Measurements from ENCODE around the gene KLHL2.
"Not testable (repeated sequence)": the region's sequence is repeated elsewhere in the genome, so short reads cannot be mapped to it uniquely, and the experiment has no call there.

Gene KLHL2

GRCh38 chr4:165201806-165202205 lies 5.6 kb upstream of the KLHL2 start:
- no peak for DNase-seq

GRCh38 chr4:165203541-165204461 lies 3.6 kb upstream of the KLHL2 start:
- no peak for DNase-seq

- no peak for DNase-seq
Observed at GRCh38 chr4:165204462-165204830, 2.9 kb upstream of the KLHL2 start.

DNA sequence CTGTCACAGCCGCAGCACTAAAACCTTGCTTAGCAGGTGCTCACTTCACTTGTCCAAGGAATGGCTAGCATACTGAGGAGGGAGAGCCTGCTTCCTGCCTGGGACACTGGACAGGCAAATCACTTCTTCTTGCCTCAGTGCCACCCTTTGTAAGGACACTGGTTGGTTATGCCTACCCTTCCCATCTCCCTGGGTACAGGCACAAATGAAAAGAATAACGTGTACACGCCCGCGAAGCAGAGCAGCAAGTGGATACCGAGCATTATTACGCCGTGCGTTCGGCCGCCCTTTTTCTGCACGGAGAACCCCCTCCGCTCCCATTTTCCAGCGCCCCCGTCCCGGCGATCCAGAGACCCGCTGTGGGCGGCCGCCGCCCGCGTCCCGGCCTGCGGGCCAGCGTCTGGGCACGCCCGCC lies 338 bp upstream of the KLHL2 start:
- no peak for DNase-seq

GRCh38 chr4:165208221-165208652 lies 876 bp downstream of the KLHL2 start:
- DNase-seq: no peak

DNA sequence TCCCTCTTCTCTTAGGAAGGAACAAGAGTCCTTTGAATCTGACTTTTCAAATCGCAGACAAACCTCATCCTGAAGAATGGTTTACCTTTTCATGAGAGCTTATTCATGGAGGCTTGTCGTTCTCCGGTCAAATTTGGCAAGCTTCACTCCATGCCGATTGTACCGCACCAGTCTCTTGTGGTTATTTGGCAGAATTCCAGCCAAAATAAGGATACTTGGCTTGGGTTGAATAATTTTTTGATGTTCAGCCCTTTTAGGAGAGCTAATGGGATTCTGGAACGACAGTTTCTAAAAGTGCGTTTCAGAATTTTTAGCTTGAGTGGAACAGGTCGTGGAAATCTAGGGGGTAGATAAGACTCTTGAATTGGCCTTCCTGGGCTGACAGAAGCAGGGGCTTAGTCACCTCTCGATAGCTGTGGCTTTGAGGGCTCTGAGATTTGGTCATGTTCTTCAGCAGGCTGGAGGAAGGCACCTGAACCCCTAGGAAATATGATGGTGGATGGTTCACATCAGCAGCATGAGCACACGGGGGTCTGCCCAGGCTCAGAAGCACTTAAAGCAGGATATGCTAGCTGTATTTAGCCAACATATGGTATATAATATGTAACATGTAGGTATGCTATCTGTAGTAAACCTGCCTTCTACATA lies 1.5 kb downstream of the KLHL2 start:
- DNase-seq: no peak

GRCh38 chr4:165209796-165210195 lies 2.4 kb downstream of the KLHL2 start:
- no peak for DNase-seq

DNA sequence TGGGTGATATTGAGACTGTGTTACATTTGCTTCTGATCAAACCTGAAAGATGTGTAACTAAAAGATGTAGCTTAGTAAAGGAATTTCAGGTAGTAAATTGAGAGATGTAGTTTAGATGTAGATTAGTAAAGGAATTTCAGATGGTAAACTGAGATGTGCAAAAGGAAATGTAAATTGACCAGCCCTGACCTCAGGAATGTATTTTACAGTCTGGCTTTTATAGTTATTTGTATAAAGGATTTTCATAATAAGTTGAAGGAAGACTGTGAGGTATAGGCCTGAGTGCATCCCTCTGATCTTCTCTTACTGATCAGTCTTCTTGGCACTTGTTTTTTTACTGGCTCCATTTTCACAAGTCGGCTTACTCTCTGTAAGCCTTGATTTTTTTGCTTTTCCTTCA lies 3.2 kb downstream of the KLHL2 start:
- no peak for DNase-seq

DNA sequence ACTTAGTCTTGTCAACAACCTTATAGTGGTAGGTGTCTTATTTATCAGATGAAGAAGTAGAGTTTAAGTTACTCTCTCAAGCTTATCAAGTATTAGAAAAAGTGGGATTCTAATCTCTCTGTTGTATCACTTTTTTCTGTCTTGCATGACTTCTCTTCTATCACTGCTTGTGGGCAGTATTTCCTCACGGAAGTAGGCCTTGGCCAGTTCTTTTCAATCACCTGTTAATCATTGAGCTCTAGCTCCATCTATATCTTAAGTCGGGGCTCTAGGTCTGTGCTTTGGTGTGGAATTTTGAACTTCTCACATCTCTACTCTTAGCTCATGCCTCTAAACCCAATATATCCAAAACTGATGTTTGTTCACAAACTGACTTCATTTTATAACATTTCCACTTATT lies 5.3 kb downstream of the KLHL2 start:
- not testable (repeated sequence) for DNase-seq

DNA sequence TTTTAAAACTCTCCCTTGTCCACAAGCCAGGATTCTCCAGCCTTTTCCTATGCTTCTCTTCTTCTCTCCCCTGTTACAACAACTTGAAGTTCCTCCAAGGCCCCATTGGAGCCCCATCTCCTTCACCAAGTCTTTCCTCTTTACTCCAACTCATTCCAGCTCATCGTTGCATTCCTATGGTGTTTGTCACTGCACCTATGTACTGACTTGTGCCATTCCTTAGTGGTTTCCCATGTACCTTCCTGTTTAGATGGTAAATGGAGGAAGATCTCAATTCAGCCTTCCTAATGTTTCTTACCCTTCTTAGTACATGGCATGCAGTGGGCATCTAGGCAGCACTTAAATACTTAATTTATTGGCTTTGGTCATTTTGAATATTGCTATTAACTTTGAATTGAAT lies 6.0 kb downstream of the KLHL2 start:
- not testable (repeated sequence) for DNase-seq

- not testable (repeated sequence) for DNase-seq
Observed at GRCh38 chr4:165213991-165214709, 6.8 kb downstream of the KLHL2 start.

DNA sequence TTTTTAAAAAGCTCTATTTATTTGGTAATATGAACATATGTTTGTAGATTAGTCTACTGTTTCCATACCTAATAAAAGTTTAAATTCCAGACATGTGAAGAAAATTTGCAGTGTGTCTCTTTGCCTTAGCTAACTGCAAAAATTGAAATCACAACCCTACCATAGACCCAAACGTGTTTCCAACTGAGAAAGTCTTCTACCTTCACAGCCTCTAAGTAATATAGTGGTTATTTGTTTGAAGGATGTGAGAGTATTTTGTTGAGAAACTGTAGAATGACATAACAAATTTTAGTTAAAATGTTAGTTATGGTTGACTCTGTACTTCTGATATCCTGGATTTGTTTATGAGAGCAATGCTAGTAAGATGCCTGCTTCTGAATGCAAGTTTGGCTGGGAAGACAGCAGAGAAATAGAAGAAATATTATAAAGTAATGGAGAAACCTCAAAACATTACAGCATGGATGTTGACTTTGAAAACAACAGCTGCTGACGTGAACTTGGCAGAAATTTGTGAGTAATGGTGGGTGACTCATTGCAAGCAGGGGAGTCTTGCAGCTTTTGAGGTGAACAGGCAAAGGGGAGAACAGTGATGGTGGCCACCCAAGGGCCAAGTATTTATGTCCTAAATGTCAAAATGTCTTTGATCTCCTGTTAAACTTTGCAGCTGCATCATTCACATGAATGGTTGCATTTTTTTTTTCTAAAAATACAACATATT lies 7.8 kb downstream of the KLHL2 start:
- not testable (repeated sequence) for DNase-seq

DNA sequence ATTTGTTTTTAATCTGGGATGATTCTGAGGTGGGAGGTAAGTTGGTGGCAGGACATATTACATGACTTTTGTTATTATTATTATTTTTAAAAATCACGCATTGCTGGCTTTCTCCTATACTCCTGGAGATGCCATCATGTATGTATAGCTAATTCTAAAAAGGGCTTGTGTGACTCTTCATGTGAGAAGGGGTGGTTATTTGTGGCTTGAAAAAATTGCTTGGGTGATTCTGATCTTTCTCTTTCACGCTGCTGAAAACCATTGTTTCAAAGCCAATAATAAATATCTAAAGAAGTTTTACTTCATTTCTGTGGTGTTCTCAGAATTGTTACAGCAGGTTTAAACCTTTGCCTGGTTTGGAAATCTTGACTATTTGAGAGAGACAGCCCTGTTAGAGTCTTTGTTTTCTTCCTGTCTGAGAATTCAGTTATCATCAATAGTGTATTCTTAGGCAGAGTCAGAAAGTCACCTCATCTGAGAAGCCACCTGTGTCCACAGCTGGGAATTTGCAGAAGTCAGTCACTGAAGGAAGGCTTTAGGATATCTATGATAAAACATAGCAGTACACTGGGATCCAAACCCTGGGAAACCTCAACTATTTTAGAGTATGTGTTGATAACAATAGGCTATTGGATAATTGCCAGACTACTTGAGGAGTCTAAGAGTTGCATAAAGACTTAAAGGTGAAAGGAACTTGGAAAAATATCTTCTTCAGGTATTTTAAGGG lies 8.6 kb downstream of the KLHL2 start:
- DNase-seq: not testable (repeated sequence)

DNA sequence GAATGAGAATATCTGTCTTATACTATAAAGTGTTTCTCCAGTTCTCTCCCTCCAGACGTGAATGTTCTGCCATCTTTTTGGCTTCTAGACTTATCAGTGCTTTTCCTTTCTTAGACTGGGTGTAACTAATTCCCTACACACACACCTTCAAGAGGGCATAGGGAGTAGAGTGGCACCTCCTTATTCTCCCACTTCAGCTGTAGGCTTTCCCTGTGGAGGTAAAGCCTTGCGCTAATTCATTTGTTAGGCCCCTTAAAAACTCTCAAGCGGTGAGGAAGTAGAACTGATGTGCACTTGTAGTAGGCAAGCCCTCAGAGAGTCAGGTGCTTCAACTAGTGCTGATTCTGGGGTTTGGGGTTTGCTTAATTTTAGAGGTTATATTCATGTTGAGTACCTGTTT lies 10.0 kb downstream of the KLHL2 start:
- DNase-seq: no peak

GRCh38 chr4:165221306-165221705 lies 13.9 kb downstream of the KLHL2 start:
- not testable (repeated sequence) for DNase-seq

DNA sequence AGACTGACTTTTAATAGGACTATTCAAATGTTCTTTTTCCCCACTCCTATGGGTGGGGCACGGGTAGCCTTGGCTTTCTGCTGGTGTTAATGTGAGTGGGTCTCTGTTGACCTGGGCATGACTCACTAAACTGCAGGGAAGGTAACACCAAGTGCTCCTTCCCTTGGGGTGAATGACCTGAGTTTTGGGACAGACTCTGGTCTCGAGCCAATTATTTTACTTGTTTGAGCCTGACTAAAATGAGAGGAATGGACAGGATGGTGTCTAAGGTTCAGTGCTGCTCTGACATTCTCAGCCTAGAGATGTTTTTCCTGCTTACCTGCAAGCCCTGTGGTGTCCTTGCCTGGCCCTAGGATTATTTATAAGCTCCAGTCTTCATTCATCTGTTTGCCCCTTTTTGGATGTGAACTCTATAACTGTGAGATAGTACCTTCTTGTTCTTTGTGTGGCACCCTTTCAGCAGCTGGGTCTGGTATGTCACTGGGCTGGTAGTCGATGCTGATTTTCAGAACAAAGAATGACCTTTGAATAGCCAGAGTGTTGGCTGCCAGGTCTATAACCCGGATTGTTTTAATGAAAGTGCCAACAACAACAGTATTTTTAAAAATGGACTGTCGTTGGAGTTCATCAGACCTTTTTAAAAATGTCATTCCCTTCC lies 14.8 kb downstream of the KLHL2 start:
- DNase-seq: not testable (repeated sequence)

DNA sequence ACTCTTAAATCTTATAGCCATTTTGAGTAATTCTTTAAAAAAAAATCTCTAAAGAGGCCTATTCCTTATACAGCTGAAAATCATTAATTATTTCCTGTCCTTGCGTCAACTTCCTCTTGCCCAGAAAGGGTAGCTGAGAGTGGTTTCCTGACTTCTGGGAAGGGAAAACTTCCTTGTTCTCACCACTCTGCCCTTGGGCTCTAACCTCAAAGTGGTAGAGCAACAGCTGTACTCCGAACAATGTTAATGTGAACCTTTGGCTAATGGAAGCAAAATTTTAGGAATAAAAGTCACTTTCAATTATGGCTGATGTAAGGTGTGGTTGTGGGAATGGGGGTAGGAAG lies 15.3 kb downstream of the KLHL2 start:
- DNase-seq: no peak

- DNase-seq: not testable (repeated sequence)
Observed at GRCh38 chr4:165227401-165227800, 20.0 kb downstream of the KLHL2 start.

DNA sequence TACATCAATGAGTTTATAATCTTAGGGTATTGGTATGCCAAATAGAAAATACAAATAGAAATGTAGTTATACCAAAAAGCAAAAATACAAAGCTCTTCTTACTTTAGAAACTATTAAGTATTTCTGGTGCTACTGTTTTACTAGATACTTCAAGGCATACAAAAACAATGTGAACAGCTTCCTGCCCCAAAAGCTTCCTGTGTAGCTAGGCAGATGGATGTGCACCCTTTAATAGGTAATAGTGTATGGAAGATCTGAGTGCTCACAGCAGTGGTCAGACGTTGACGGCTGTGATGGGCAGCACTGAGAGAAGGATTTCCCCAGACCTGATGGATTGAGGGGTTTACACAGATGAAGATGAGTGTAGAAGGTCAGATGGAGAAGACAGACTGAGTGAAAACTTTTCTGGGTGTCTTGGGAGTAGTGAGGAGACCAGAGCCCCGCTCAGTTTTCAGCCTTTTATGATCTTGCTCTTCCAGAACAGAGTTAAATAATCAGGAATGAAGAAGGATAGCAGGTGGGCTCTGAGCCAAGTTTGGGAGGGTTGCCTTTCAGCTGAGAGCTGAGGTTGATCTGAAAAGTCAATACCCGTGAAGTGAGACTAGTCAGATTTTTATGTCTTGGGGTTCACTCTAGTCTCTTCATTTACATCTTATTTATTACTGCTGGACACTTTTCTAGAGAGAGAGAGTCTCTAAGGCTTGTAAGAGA lies 22.3 kb downstream of the KLHL2 start:
- DNase-seq: not testable (repeated sequence)

DNA sequence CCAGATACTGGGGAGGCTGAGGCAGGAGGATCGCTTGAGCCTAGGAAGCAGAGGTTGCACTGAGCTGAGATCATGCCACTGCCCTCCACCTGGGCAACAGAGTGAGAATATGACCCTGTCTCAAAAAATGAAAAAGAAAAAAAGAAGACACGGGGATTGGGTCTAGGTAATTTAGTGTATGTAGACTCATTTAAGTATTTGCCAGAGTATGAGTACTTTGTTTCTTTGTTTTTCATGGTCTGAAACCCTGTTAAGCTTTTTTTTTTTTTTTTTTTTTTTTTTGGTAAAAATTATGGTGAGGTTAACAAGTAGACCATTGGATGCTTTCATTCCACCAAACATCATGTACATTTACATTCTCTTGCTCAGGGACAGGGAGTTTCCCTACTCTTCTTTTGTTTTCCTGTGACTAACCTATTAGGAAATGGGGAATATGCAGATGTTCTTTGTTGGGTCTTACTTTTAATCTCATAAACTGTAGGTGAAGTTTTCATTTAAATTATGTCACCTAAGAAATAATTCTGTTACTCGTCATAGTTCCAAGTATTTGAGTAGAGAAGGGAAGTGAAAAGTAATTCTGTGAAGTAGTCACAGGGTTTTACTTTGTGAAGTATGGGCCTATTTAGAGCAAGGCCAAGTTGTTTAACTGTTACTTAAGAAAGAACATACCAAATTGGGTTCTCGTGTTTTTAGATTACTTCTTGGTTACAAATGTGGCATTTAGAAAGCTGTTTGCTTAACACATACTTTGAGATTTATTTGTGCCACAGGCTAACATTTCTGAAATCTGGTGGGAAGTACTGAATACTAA lies 25.5 kb downstream of the KLHL2 start:
- not testable (repeated sequence) for DNase-seq

Measured in T1000 (cell line).